Natural killer cell treated with Interleukin-12 subunit alpha and Interleukin-12 subunit beta and Interleukin-15 and Interleukin-18, amount 100 ng/mL, for 72 hours (primary cell): Measurements from ENCODE around the gene NSRP1. TPM values are rescaled to one million over a fixed set of nuclear protein-coding genes. Genes with fewer than 3 reads are reported as not detected.
"Not testable (repeated sequence)": the region's sequence is repeated elsewhere in the genome, so short reads cannot be mapped to it uniquely, and the experiment has no call there.

Source experiments
- ATAC-seq, 2 donors: fragments of 150-1000 bp; cut with Tn5 transposase in 1 of 2; sonication (Bioruptor Pico), chemical (Tn5 transposase) in 1 of 2; 2 replicates each; pipeline ENCODE4 v1.10.0; 2021
- DNase-seq: peaks from one replicate; pipeline ENCODE4 v3.0.0; 2022; ENCODE audit warnings: low spot score
- H3K27ac Mint-ChIP-seq, 2 donors: 1 replicate in 1 of 2; 2 replicates in 1 of 2; pipeline ENCODE4 v1.8.0; 2022; ENCODE audit warnings: mixed read lengths in 2 of 2, mild to moderate bottlenecking in 1 of 2, moderate library complexity in 1 of 2
- H3K27me3 Mint-ChIP-seq, 2 donors: 1 replicate in 1 of 2; 2 replicates in 1 of 2; pipeline ENCODE4 v1.8.0; 2022; ENCODE audit warnings: mixed read lengths in 2 of 2
- H3K36me3 Mint-ChIP-seq: one replicate; pipeline ENCODE4 v1.8.0; 2022; ENCODE audit warnings: mixed read lengths
- H3K4me1 Mint-ChIP-seq, 2 donors: 1 replicate in 1 of 2; 2 replicates in 1 of 2; pipeline ENCODE4 v1.8.0; 2022; ENCODE audit warnings: low read depth in 2 of 2, mixed read lengths in 2 of 2, mild to moderate bottlenecking in 1 of 2
- H3K4me3 Mint-ChIP-seq: one replicate; pipeline ENCODE4 v1.8.0; 2022; ENCODE audit warnings: mixed read lengths
- H3K9me3 Mint-ChIP-seq: 2 replicates; pipeline ENCODE4 v1.8.0; 2022; ENCODE audit warnings: mixed read lengths
- total RNA-seq, 2 donors: library from RNA; stranded (reverse); gene quantifications; one replicate each; pipeline ENCODE4 v1.2.3, GENCODE V29; 2022

NSRP1 gene
- total RNA-seq, 2 donors from 2014 or later: 35.7 to 59.8 TPM

GRCh38 chr17:30147860-30148259 lies 31.2 kb downstream of the NSRP1 start:
- not testable (repeated sequence) for H3K27ac Mint-ChIP-seq, H3K27me3 Mint-ChIP-seq, H3K9me3 Mint-ChIP-seq, H3K4me3 Mint-ChIP-seq, H3K36me3 Mint-ChIP-seq
- DNase-seq (peak; percentile 69), ATAC-seq (peak; percentile 65 to 66)
- peaks cover 17 to 18% of the 10 kb centered on the region in 2 donors for H3K4me1 Mint-ChIP-seq

DNA sequence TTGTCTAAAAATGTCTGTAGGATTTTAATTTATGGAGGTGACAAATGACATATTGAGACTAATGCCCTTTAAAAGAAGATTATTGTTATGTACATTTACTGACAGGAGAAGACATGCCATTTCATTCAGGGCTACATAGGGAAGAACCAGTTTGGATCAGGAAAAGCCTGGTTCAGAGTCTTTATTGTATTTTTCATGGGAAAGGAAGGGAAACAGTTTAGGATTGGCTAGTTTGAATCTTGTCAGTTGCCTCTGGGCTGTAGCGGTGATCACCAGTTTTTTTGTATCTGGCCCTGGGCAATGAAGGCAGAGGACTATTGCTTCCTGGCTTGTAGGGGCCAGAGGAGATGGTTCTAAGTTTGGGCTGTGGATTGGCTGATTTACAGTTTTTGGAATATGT lies 31.8 kb downstream of the NSRP1 start:
- Mint-ChIP-seq H3K36me3 (peaks cover under 1% of the 10 kb centered on the region), H3K4me3 (no peak overlapping the region), H3K4me1 (peaks cover 18 to 21% of the 10 kb centered on the region in 2 donors), H3K27me3 (no peaks in the 10 kb centered on the region), H3K27ac (no peak overlapping the region), H3K9me3 (no peaks in the 10 kb centered on the region)
- DNase-seq: no peak
- ATAC-seq: no peak

GRCh38 chr17:30151471-30151870 lies 34.9 kb downstream of the NSRP1 start:
- H3K36me3 Mint-ChIP-seq: peaks cover 4% of the 10 kb centered on the region
- no peak for DNase-seq
- no peak overlapping the region for H3K27ac Mint-ChIP-seq
- no peaks in the 10 kb centered on the region for H3K27me3 Mint-ChIP-seq
- ATAC-seq: no peak
- H3K4me3 Mint-ChIP-seq: no peak overlapping the region
- peaks cover 21 to 26% of the 10 kb centered on the region in 2 donors for H3K4me1 Mint-ChIP-seq
- no peaks in the 10 kb centered on the region for H3K9me3 Mint-ChIP-seq

DNA sequence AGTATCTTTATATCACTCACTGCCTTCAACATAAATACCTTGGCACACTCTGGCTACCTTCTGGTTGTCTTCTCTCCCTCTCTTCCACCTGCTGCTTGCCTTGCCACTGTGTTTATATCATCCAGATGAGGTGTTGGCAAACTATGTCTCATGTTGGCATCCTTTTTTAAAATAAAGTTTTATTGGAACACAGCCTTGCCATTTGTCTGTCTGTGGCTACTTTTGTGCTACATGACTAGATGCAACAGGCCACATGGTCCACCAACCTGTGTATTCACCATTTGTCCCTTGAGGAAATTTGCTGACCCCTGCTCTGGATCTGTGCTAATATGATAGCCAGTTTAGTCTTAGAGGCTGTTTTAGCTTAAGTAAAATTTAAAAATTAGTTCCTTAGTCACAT lies 36.8 kb downstream of the NSRP1 start:
- Mint-ChIP-seq H3K27me3 (no peaks in the 10 kb centered on the region), H3K9me3 (no peaks in the 10 kb centered on the region), H3K4me1 (peaks cover 24 to 32% of the 10 kb centered on the region in 2 donors), H3K4me3 (no peak overlapping the region), H3K27ac (peak overlapping the region in 1 of 2 donors; percentile 45), H3K36me3 (peaks cover 4% of the 10 kb centered on the region)
- ATAC-seq (no peak), DNase-seq (no peak)

DNA sequence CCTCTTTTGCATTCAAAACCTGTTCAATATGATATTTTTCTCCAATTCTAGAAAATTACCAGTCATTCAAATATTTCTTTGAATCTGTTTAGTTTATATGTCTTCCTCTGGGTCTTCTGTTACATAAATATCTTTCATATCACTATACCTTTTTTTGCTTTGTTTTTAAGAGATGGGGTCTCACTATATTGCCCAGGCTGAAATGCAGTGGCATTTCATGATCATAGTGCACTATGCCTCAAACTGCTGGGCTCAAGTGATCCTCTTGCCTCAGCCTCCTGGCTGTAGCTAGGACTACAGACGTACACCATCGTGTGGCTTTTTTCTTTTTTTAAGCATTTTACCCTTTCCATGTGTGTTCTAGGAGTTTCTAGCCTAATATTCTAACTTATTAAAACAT lies 38.8 kb downstream of the NSRP1 start:
- H3K27ac Mint-ChIP-seq: no peak overlapping the region
- no peaks in the 10 kb centered on the region for H3K27me3 Mint-ChIP-seq
- no peak for DNase-seq
- peaks cover 14% of the 10 kb centered on the region for H3K36me3 Mint-ChIP-seq
- no peaks in the 10 kb centered on the region for H3K9me3 Mint-ChIP-seq
- peaks cover 33% of the 10 kb centered on the region in 2 donors for H3K4me1 Mint-ChIP-seq
- H3K4me3 Mint-ChIP-seq: no peak overlapping the region
- ATAC-seq: no peak

GRCh38 chr17:30158896-30159625 lies 42.4 kb downstream of the NSRP1 start:
- Mint-ChIP-seq H3K9me3 (no peaks in the 10 kb centered on the region), H3K36me3 (peaks cover 16% of the 10 kb centered on the region), H3K27ac (no peak overlapping the region), H3K27me3 (no peaks in the 10 kb centered on the region), H3K4me3 (no peak overlapping the region), H3K4me1 (peaks cover 24 to 29% of the 10 kb centered on the region in 2 donors)
- DNase-seq: no peak
- ATAC-seq: no peak

- no peaks in the 10 kb centered on the region for H3K9me3 Mint-ChIP-seq
- ATAC-seq (no peak), DNase-seq (no peak)
- no peak overlapping the region for H3K4me3 Mint-ChIP-seq
- peaks cover 17% of the 10 kb centered on the region for H3K36me3 Mint-ChIP-seq
- no peaks in the 10 kb centered on the region for H3K27me3 Mint-ChIP-seq
- H3K27ac Mint-ChIP-seq: no peak overlapping the region
- peaks cover 24 to 33% of the 10 kb centered on the region in 2 donors for H3K4me1 Mint-ChIP-seq
Observed at GRCh38 chr17:30160419-30161172, 44.0 kb downstream of the NSRP1 start.

DNA sequence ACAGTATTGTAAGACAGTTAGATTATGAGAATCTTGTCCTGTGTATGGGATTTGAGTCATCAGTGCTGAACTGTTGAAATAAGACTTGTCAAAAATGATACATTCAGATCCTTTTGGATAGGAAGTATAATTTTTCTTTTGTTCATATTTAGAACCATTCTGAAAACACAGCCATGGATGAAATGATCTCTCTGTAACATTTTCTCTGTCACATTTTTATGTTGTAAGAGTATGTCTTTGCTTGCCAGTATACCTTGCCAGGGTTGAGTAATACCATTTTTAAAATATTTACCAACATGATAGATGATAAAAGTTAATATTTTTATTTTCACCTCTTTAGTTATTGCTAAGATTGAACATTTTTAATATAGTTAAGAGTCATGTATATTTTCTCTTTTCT lies 45.0 kb downstream of the NSRP1 start:
- Mint-ChIP-seq H3K4me3 (no peak overlapping the region), H3K36me3 (peaks cover 17% of the 10 kb centered on the region), H3K27me3 (no peaks in the 10 kb centered on the region), H3K9me3 (no peaks in the 10 kb centered on the region), H3K4me1 (peaks cover 24 to 30% of the 10 kb centered on the region in 2 donors), H3K27ac (no peak overlapping the region)
- ATAC-seq (no peak), DNase-seq (no peak)

- peaks cover 0 to 18% of the 10 kb centered on the region in 2 donors for H3K4me1 Mint-ChIP-seq
- peaks cover 10% of the 10 kb centered on the region for H3K36me3 Mint-ChIP-seq
- no peaks in the 10 kb centered on the region for H3K27me3 Mint-ChIP-seq
- ATAC-seq (no peak), DNase-seq (no peak)
- no peaks in the 10 kb centered on the region for H3K9me3 Mint-ChIP-seq
- no peak overlapping the region for H3K4me3 Mint-ChIP-seq
- no peak overlapping the region for H3K27ac Mint-ChIP-seq
Observed at GRCh38 chr17:30164531-30164930, 47.9 kb downstream of the NSRP1 start.

GRCh38 chr17:30165147-30165546 lies 48.5 kb downstream of the NSRP1 start:
- H3K4me1 Mint-ChIP-seq: peaks cover 0 to 15% of the 10 kb centered on the region in 2 donors
- no peaks in the 10 kb centered on the region for H3K27me3 Mint-ChIP-seq
- H3K9me3 Mint-ChIP-seq: no peaks in the 10 kb centered on the region
- H3K36me3 Mint-ChIP-seq: peaks cover 9% of the 10 kb centered on the region
- no peak overlapping the region for H3K4me3 Mint-ChIP-seq
- ATAC-seq (no peak), DNase-seq (no peak)
- no peak overlapping the region for H3K27ac Mint-ChIP-seq

DNA sequence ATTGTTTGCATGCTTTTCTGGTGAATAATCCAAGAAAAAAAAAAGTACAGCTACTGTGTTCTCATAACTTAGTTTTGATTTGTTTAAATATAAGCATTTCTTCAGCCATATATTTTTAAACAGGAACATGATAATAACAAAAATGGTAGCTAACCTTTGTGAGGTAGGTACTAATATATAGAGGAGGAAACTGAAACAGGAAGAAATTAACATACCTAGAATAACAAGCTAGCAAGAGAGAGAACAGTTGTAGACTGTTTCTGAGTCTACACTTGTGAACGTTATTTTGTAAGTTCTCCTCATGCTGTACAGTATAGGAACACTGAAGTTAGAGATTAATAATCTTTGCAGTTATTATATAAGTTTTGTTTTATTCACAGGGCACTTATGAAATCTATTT lies 49.3 kb downstream of the NSRP1 start:
- ATAC-seq (no peak), DNase-seq (no peak)
- Mint-ChIP-seq H3K27me3 (no peaks in the 10 kb centered on the region), H3K4me1 (peaks cover 2 to 15% of the 10 kb centered on the region in 2 donors), H3K4me3 (no peak overlapping the region), H3K27ac (no peak overlapping the region), H3K36me3 (peaks cover 4% of the 10 kb centered on the region), H3K9me3 (no peaks in the 10 kb centered on the region)

GRCh38 chr17:30170415-30170987 lies 53.9 kb downstream of the NSRP1 start:
- ATAC-seq: no peak
- no peaks in the 10 kb centered on the region for H3K9me3 Mint-ChIP-seq
- DNase-seq: no peak
- no peak overlapping the region for H3K4me3 Mint-ChIP-seq
- H3K36me3 Mint-ChIP-seq: peaks cover 4% of the 10 kb centered on the region
- H3K27ac Mint-ChIP-seq: no peak overlapping the region
- peaks cover 20 to 32% of the 10 kb centered on the region in 2 donors for H3K4me1 Mint-ChIP-seq
- H3K27me3 Mint-ChIP-seq: no peaks in the 10 kb centered on the region

GRCh38 chr17:30172560-30172959 lies 55.9 kb downstream of the NSRP1 start:
- H3K4me1 Mint-ChIP-seq: peaks cover 19 to 32% of the 10 kb centered on the region in 2 donors
- H3K27me3 Mint-ChIP-seq: no peaks in the 10 kb centered on the region
- no peaks in the 10 kb centered on the region for H3K9me3 Mint-ChIP-seq
- H3K36me3 Mint-ChIP-seq: peaks cover 15% of the 10 kb centered on the region
- ATAC-seq (no peak), DNase-seq (no peak)
- H3K4me3 Mint-ChIP-seq: no peak overlapping the region
- no peak overlapping the region for H3K27ac Mint-ChIP-seq

DNA sequence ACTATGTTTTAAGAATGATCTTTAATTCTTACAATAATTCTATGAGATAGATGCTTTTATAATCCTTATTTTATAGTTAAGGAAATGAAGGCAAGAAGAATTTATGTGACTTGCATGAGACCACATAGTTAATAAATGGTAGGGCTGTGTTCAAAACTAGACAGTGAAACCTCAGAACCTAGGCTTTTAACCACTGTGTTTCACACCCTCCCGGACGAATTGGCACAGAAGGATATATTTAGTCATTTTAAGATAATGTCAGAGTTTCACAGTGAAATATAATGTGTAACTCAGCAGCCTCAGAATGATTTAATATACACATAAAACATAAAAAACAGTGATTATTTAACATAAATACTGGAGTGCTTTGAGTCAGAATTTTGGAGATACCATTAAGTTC lies 57.0 kb downstream of the NSRP1 start:
- DNase-seq (peak; percentile 62), ATAC-seq (peak; percentile 90 to 99)
- Mint-ChIP-seq H3K36me3 (peaks cover 15% of the 10 kb centered on the region), H3K4me3 (peak overlapping the region; percentile 68), H3K27ac (peak overlapping the region in 1 of 2 donors; percentile 20), H3K9me3 (no peaks in the 10 kb centered on the region), H3K27me3 (no peaks in the 10 kb centered on the region), H3K4me1 (peaks cover 19 to 32% of the 10 kb centered on the region in 2 donors)
